ENCODE results near the gene PAQR5. TPM values are rescaled to one million over a fixed set of nuclear protein-coding genes. Genes with fewer than 3 reads are reported as not detected.

The PAQR5 gene
- total and polyA plus RNA-seq, 9 of the 15 experiments (the other 6 are each of a cell fraction or from before 2014, with no cell fraction given), result 0.04 to 0.08 TPM; not detected in 7

GRCh38 chr15:69285834-69286233, 12.9 kb upstream of the PAQR5 start:
- Histone ChIP-seq H3K4me2 (ENCODE audit: insufficient read depth, low read length) (no peak overlapping the region), H4K20me1 (replicated peaks; ENCODE audit: control insufficient read depth, insufficient read depth, low read length) (no peaks in the 10 kb centered on the region), H3K9me3 (replicated peaks; ENCODE audit: control insufficient read depth, insufficient read depth, low read depth, low read length) (no peaks in the 10 kb centered on the region), H3K4me1 (replicated peaks in 1 of 2; ENCODE audit: control insufficient read depth in 2 of 2, insufficient read depth in 2 of 2, low read length in 2 of 2) (no peaks in the 10 kb centered on the region), H3K4me3 (no peak overlapping the region), H3K36me3 (ENCODE audit: control insufficient read depth, insufficient read depth, low read length) (no peaks in the 10 kb centered on the region), H3K27me3 (ENCODE audit: control insufficient read depth in 2 of 2, insufficient read depth in 2 of 2, low read length in 2 of 2) (peaks cover 13 to 49% of the 10 kb centered on the region in 2 experiments), H3K27ac (ENCODE audit: extremely low read depth, low read depth, low read length) (no peak overlapping the region), H3K9ac (ENCODE audit: insufficient read depth in 1 of 2, low read depth in 2 of 2, low read length in 2 of 2) (no peak overlapping the region), H3K79me2 (ENCODE audit: control insufficient read depth, insufficient read depth, low read length) (no peaks in the 10 kb centered on the region), H3K9me1 (ENCODE audit: control insufficient read depth, insufficient read depth, low read length) (no peaks in the 10 kb centered on the region), H2AFZ (ENCODE audit: low read depth, low read length) (no peak overlapping the region)
- no TSS peak for BruUV-seq (replicated peaks)
- DNase-seq (ENCODE audit: extremely low read depth in 1 of 4, low spot score in 3 of 4) (no peak), ATAC-seq (no peak), FAIRE-seq (no peak)
- intact Hi-C loops (cut with micrococcal nuclease), result no loop called here
- ChIA-PET POLR2A (no interaction called here), CTCF (ENCODE audit: low intra/inter-chr PET ratio) (no interaction called here)
- in situ Hi-C loops (cut with MboI), result no loop called here
- TF ChIP-seq, protein P1, sequence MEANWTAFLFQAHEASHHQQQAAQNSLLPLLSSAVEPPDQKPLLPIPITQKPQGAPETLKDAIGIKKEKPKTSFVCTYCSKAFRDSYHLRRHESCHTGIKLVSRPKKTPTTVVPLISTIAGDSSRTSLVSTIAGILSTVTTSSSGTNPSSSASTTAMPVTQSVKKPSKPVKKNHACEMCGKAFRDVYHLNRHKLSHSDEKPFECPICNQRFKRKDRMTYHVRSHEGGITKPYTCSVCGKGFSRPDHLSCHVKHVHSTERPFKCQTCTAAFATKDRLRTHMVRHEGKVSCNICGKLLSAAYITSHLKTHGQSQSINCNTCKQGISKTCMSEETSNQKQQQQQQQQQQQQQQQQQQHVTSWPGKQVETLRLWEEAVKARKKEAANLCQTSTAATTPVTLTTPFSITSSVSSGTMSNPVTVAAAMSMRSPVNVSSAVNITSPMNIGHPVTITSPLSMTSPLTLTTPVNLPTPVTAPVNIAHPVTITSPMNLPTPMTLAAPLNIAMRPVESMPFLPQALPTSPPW (CRISPR knock-in tag; IDR thresholded peaks at IDR 0.05), result no peak
- TF ChIP-seq ZEB2 (IDR thresholded peaks at IDR 0.05) (no peak), RBM17 (IDR thresholded peaks at IDR 0.05; ENCODE audit: borderline replicate concordance, low read depth, low read length) (no peak), UBTF (IDR thresholded peaks at IDR 0.05; ENCODE audit: borderline replicate concordance in 1 of 2, low read depth in 2 of 2, low read length in 2 of 2) (no peak), CC2D1A (IDR thresholded peaks at IDR 0.05) (no peak)
- TF ChIP-seq, protein P2, sequence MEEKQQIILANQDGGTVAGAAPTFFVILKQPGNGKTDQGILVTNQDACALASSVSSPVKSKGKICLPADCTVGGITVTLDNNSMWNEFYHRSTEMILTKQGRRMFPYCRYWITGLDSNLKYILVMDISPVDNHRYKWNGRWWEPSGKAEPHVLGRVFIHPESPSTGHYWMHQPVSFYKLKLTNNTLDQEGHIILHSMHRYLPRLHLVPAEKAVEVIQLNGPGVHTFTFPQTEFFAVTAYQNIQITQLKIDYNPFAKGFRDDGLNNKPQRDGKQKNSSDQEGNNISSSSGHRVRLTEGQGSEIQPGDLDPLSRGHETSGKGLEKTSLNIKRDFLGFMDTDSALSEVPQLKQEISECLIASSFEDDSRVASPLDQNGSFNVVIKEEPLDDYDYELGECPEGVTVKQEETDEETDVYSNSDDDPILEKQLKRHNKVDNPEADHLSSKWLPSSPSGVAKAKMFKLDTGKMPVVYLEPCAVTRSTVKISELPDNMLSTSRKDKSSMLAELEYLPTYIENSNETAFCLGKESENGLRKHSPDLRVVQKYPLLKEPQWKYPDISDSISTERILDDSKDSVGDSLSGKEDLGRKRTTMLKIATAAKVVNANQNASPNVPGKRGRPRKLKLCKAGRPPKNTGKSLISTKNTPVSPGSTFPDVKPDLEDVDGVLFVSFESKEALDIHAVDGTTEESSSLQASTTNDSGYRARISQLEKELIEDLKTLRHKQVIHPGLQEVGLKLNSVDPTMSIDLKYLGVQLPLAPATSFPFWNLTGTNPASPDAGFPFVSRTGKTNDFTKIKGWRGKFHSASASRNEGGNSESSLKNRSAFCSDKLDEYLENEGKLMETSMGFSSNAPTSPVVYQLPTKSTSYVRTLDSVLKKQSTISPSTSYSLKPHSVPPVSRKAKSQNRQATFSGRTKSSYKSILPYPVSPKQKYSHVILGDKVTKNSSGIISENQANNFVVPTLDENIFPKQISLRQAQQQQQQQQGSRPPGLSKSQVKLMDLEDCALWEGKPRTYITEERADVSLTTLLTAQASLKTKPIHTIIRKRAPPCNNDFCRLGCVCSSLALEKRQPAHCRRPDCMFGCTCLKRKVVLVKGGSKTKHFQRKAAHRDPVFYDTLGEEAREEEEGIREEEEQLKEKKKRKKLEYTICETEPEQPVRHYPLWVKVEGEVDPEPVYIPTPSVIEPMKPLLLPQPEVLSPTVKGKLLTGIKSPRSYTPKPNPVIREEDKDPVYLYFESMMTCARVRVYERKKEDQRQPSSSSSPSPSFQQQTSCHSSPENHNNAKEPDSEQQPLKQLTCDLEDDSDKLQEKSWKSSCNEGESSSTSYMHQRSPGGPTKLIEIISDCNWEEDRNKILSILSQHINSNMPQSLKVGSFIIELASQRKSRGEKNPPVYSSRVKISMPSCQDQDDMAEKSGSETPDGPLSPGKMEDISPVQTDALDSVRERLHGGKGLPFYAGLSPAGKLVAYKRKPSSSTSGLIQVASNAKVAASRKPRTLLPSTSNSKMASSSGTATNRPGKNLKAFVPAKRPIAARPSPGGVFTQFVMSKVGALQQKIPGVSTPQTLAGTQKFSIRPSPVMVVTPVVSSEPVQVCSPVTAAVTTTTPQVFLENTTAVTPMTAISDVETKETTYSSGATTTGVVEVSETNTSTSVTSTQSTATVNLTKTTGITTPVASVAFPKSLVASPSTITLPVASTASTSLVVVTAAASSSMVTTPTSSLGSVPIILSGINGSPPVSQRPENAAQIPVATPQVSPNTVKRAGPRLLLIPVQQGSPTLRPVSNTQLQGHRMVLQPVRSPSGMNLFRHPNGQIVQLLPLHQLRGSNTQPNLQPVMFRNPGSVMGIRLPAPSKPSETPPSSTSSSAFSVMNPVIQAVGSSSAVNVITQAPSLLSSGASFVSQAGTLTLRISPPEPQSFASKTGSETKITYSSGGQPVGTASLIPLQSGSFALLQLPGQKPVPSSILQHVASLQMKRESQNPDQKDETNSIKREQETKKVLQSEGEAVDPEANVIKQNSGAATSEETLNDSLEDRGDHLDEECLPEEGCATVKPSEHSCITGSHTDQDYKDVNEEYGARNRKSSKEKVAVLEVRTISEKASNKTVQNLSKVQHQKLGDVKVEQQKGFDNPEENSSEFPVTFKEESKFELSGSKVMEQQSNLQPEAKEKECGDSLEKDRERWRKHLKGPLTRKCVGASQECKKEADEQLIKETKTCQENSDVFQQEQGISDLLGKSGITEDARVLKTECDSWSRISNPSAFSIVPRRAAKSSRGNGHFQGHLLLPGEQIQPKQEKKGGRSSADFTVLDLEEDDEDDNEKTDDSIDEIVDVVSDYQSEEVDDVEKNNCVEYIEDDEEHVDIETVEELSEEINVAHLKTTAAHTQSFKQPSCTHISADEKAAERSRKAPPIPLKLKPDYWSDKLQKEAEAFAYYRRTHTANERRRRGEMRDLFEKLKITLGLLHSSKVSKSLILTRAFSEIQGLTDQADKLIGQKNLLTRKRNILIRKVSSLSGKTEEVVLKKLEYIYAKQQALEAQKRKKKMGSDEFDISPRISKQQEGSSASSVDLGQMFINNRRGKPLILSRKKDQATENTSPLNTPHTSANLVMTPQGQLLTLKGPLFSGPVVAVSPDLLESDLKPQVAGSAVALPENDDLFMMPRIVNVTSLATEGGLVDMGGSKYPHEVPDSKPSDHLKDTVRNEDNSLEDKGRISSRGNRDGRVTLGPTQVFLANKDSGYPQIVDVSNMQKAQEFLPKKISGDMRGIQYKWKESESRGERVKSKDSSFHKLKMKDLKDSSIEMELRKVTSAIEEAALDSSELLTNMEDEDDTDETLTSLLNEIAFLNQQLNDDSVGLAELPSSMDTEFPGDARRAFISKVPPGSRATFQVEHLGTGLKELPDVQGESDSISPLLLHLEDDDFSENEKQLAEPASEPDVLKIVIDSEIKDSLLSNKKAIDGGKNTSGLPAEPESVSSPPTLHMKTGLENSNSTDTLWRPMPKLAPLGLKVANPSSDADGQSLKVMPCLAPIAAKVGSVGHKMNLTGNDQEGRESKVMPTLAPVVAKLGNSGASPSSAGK (IDR thresholded peaks at IDR 0.05), result no peak
- WGBS (ENCODE audit: insufficient coverage, low coverage, missing lambda C conversion rate), result 22% methylated on average over 12 of the region's 12 CpGs
